HepG2 (cell line): Measurements from ENCODE around the gene TDRD9. TPM values are rescaled to one million over a fixed set of nuclear protein-coding genes. Genes with fewer than 3 reads are reported as not detected.

ENCODE experiments used
- ARID5B ChIP-seq: IDR thresholded peaks from 2 replicates; pipeline ENCODE4 v1.4.0; 2020; ENCODE audit warnings: mild to moderate bottlenecking, missing genetic modification reagents
- ARNTL ChIP-seq: sonication (generic); formaldehyde crosslinking; IDR thresholded peaks from 2 replicates; pipeline ENCODE4 v1.4.0; 2020; ENCODE audit warnings: mild to moderate bottlenecking, missing genetic modification reagents
- ATF1 ChIP-seq: IDR thresholded peaks from 2 replicates; pipeline ENCODE4 v1.6.1; 2016; ENCODE audit warnings: mild to moderate bottlenecking, control low read depth
- ATF3 ChIP-seq: sonication (generic); formaldehyde crosslinking; IDR thresholded peaks from 2 replicates; pipeline ENCODE4 v1.4.0; 2020; ENCODE audit warnings: missing genetic modification reagents
- HNF4G ChIP-seq, 2 experiments: sonication (generic) in 1 of 2; formaldehyde crosslinking in 1 of 2; IDR thresholded peaks; 2 replicates each; pipeline versions ENCODE4 v1.4.0 to v1.6.1; 2011 to 2020; ENCODE audit warnings: borderline replicate concordance in 2 of 2, low read depth in 2 of 2, mild to moderate bottlenecking in 2 of 2, low read length in 1 of 2, missing genetic modification reagents in 1 of 2, moderate library complexity in 1 of 2
- HNRNPL ChIP-seq: fragments of 200-400 bp; formaldehyde crosslinking; IDR thresholded peaks from 2 replicates; pipeline ENCODE4 v1.6.1; 2017; ENCODE audit warnings: mild to moderate bottlenecking, low read depth, low read length
- MIER2 ChIP-seq: IDR thresholded peaks from 2 replicates; pipeline ENCODE4 v1.6.1; 2016; ENCODE audit warnings: missing biosample characterization, missing genetic modification reagents
- MNT ChIP-seq: fragments of 450-650 bp; IDR thresholded peaks from 2 replicates; pipeline ENCODE4 v1.6.1; 2016
- NR2F6 ChIP-seq, 2 experiments: IDR thresholded peaks; 2 replicates each; pipeline ENCODE4 v1.6.1; 2016; ENCODE audit warnings: antibody characterized with exemption in 1 of 2, mild to moderate bottlenecking in 1 of 2
- PAWR ChIP-seq: sonication (generic); formaldehyde crosslinking; IDR thresholded peaks from 2 replicates; pipeline ENCODE4 v1.4.0; 2020; ENCODE audit warnings: missing genetic modification reagents, mild to moderate bottlenecking, borderline replicate concordance
- RBAK ChIP-seq: sonication (generic); formaldehyde crosslinking; IDR thresholded peaks from 2 replicates; pipeline ENCODE4 v1.5.1; 2020; ENCODE audit warnings: mild to moderate bottlenecking, missing genetic modification reagents
- REPIN1 ChIP-seq: sonication (generic); formaldehyde crosslinking; IDR thresholded peaks from 2 replicates; pipeline ENCODE4 v1.8.0; 2022; ENCODE audit warnings: missing genetic modification reagents, low read depth, mild to moderate bottlenecking, borderline replicate concordance
- SAP130 ChIP-seq: IDR thresholded peaks from 2 replicates; pipeline ENCODE4 v1.6.1; 2016; ENCODE audit warnings: low read depth
- TOE1 ChIP-seq: sonication (generic); formaldehyde crosslinking; IDR thresholded peaks from 2 replicates; pipeline ENCODE4 v1.4.0; 2020; ENCODE audit warnings: mild to moderate bottlenecking, missing genetic modification reagents
- ZBTB34 ChIP-seq: sonication (generic); formaldehyde crosslinking; IDR thresholded peaks from 2 replicates; pipeline ENCODE4 v1.8.0; 2022; ENCODE audit warnings: mild to moderate bottlenecking, missing genetic modification reagents
- ZBTB42 ChIP-seq: sonication (generic); formaldehyde crosslinking; IDR thresholded peaks from 2 replicates; pipeline ENCODE4 v1.5.0; 2020; ENCODE audit warnings: mild to moderate bottlenecking, missing genetic modification reagents
- ZBTB7A ChIP-seq: sonication (generic); formaldehyde crosslinking; IDR thresholded peaks from 2 replicates; pipeline ENCODE4 v1.8.0; 2022; ENCODE audit warnings: mild to moderate bottlenecking, missing genetic modification reagents
- ZNF24 ChIP-seq: fragments of 450-650 bp; IDR thresholded peaks from 2 replicates; pipeline ENCODE4 v1.6.1; 2017; ENCODE audit warnings: antibody characterized with exemption, mild to moderate bottlenecking
- ZNF451 ChIP-seq: sonication (generic); formaldehyde crosslinking; IDR thresholded peaks from 2 replicates; pipeline ENCODE4 v1.5.0; 2020; ENCODE audit warnings: mild to moderate bottlenecking, missing genetic modification reagents
- ZNF552 ChIP-seq: sonication (generic); formaldehyde crosslinking; IDR thresholded peaks from 2 replicates; pipeline ENCODE4 v1.9.0; 2022; ENCODE audit warnings: missing genetic modification reagents, mild to moderate bottlenecking, borderline replicate concordance
- ZNF7 ChIP-seq: IDR thresholded peaks from 2 replicates; pipeline ENCODE4 v1.6.1; 2016; ENCODE audit warnings: missing biosample characterization, missing genetic modification reagents
- polyA plus RNA-seq, 8 experiments: library from polyadenylated mRNA; depleted of rRNA in 3 of 8; stranded (reverse) in 7 of 8; unstranded in 1 of 8; fragments of >200 nt; fragmentation: Illumina TruSeq in 4 of 8; extraction: Trizol in 4 of 8; gene quantifications; 2 replicates each; pipeline versions ENCODE4 v1.2.1 to v1.2.3, GENCODE V29; 2011 to 2016; ENCODE audit warnings: low read depth in 4 of 8, missing spikeins in 1 of 8, mixed read lengths in 1 of 8; ENCODE audit not compliant: insufficient read depth in 1 of 8
- total RNA-seq, 5 experiments: library from RNA; depleted of rRNA; stranded (reverse); fragments of >200 nt; fragmentation: Illumina TruSeq; extraction: Trizol; gene quantifications; 2 replicates each; pipeline ENCODE4 v1.2.3, GENCODE V29; 2016; ENCODE audit warnings: low read depth in 1 of 5

Gene TDRD9
- total and polyA plus RNA-seq, 2 of the 13 experiments (the other 11 are each of a cell fraction or from before 2014, with no cell fraction given): not detected

- peak; percentile 27; the same call in 1 of the 2 replicates for TF ChIP-seq ARID5B (CRISPR knock-in tag)
- no peak for TF ChIP-seq MNT
- peak; percentile 52; the same call in 1 of the 2 replicates for TF ChIP-seq ZBTB34 (CRISPR knock-in tag)
- no peak for TF ChIP-seq ZBTB42 (CRISPR knock-in tag)
- TF ChIP-seq HNRNPL: peak; percentile 76; the same call in 1 of the 2 replicates
- no peak for TF ChIP-seq REPIN1 (CRISPR knock-in tag)
- TF ChIP-seq SAP130: peak; percentile 42; the same call in 1 of the 2 replicates
- TF ChIP-seq HNF4G (IDR thresholded peaks at IDR 0.05; ENCODE audit: borderline replicate concordance, low read depth, low read length): peak; percentile 33; the same call in 1 of the 2 replicates
- TF ChIP-seq HNF4G (CRISPR knock-in tag; IDR thresholded peaks at IDR 0.05; ENCODE audit: borderline replicate concordance, low read depth): 0 out of 2 replicates have a peak, but pooled peaks have one; percentile 41
- no peak for TF ChIP-seq TOE1
- no peak for TF ChIP-seq ATF1 (CRISPR knock-in tag)
- TF ChIP-seq ZNF552: no peak
- no peak for TF ChIP-seq PAWR (CRISPR knock-in tag)
- no peak for TF ChIP-seq ZNF451 (CRISPR knock-in tag)
- TF ChIP-seq ZNF7: no peak
- no peak for TF ChIP-seq ATF3 (CRISPR knock-in tag)
- no peak for TF ChIP-seq ARNTL (CRISPR knock-in tag)
- no peak for TF ChIP-seq ZBTB7A (CRISPR knock-in tag)
- no peak for TF ChIP-seq MIER2 (CRISPR knock-in tag)
- TF ChIP-seq NR2F6 (IDR thresholded peaks at IDR 0.05): no peak
- peak; percentile 38; the same call in 1 of the 2 replicates for TF ChIP-seq NR2F6 (CRISPR knock-in tag; IDR thresholded peaks at IDR 0.05)
- no peak for TF ChIP-seq RBAK (CRISPR knock-in tag)
- TF ChIP-seq ZNF24: no peak
Measured at GRCh38 chr14:103897075-103897947, 30.9 kb upstream of the TDRD9 start (continued).
